HUES64 (cell line): ENCODE results near the gene HMGXB3.

ENCODE experiments used
- H3K27ac ChIP-seq: 2 replicates; pipeline ENCODE4 v1.7.0; 2013; ENCODE audit warnings: low read depth, low read length, inconsistent platforms
- H3K27me3 ChIP-seq: 2 replicates; pipeline ENCODE4 v1.6.1; 2013; ENCODE audit warnings: mild to moderate bottlenecking, low read length; ENCODE audit not compliant: insufficient read depth
- H3K36me3 ChIP-seq: 2 replicates; pipeline ENCODE4 v1.6.1; 2013; ENCODE audit warnings: mild to moderate bottlenecking, low read length; ENCODE audit not compliant: insufficient read depth
- H3K4me1 ChIP-seq: 2 replicates; pipeline ENCODE4 v1.6.1; 2013; ENCODE audit warnings: mild to moderate bottlenecking, low read length, moderate library complexity; ENCODE audit not compliant: insufficient read depth
- H3K4me3 ChIP-seq: 2 replicates; pipeline ENCODE4 v1.5.1; 2013; ENCODE audit warnings: mild to moderate bottlenecking, low read length, moderate library complexity
- H3K9ac ChIP-seq: 2 replicates; pipeline ENCODE4 v1.6.1; 2013; ENCODE audit warnings: mild to moderate bottlenecking, low read depth, low read length
- H3K9me3 ChIP-seq: 2 replicates; pipeline ENCODE4 v1.6.1; 2013; ENCODE audit warnings: low read depth, low read length; ENCODE audit not compliant: insufficient read depth
- WGBS: fragments of 150-250, 120-280 bp; methylation state at CpG from one replicate; pipeline ENCODE4 v1.1.7; 2013; ENCODE audit warnings: missing lambda C conversion rate; 5-methylcytosine and 5-hydroxymethylcytosine counted together

Gene HMGXB3

DNA sequence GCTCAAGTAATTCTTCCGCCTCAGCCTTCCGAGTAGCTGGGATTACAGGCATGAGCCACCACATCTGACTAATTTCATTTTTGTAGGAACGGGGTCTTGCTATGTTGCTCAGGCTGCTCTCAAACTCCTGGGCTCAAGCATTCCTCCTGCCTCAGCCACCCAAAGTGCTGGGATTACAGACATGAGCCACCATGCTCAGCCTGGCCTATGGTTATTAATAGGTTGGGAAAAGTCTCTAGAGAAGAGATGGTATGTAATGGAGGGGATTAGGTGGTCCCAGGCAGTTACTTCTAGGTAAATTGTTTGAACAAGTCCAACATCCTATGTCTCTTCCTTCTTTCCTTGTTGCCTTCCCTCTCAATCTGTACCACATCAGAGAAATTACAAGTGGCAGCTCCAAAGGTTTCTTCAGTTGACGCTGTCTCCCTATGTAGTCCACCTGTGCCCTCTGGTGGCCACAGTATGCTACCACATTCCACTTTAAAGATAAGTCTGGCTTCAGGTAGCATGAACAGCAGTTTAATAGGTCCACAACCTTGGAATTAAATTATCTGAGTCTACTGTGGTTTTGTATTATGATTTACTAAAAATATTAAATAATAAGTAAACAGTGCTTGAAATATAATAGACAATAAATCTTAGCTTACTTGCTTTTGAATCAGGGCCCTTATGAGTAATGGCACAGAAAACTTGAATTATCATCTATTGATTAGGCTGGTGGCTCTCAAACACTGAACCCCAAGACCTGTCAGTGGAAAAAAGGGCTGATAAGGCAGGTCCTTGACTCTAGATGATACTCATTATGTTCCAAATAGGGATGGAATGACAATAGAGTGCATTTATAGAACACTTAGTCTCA, 9.8 kb upstream of the HMGXB3 start:
- Histone ChIP-seq H3K9ac (no peak overlapping the region), H3K27me3 (no peaks in the 10 kb centered on the region)
- 69% methylated on average over 4 of the region's 4 CpGs for WGBS

DNA sequence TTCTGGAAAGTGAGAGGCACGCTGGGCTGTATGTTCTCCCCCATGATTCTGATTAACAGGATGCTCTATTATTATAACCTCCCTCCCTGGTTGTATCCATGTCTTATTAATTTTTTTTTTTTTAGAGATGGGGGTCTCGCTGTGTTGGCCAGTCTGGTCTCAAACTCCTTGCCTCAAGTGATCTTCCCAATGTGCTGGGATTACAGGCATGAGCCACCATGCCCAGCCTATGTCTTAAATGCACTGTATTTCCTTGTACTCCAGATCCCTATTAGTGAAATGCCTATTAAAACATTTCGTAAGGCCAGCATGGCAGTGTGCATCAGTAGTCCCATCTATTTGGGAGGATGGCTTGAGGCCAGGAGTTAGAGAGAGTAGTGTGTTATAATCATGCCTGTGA, 7.1 kb upstream of the HMGXB3 start:
- Histone ChIP-seq H3K9ac (no peak overlapping the region), H3K27ac (no peak overlapping the region), H3K4me1 (no peaks in the 10 kb centered on the region), H3K9me3 (no peaks in the 10 kb centered on the region), H3K27me3 (no peaks in the 10 kb centered on the region), H3K36me3 (peaks cover 7% of the 10 kb centered on the region; the same call in 1 of the 2 replicates), H3K4me3 (no peak overlapping the region)
- WGBS = 91% methylated on average over 3 of the region's 3 CpGs

More for the DNA sequence above, 9.8 kb upstream of the HMGXB3 start:
- Histone ChIP-seq H3K36me3 (peaks cover 7% of the 10 kb centered on the region; the same call in 1 of the 2 replicates), H3K4me3 (no peak overlapping the region), H3K27ac (no peak overlapping the region), H3K9me3 (no peaks in the 10 kb centered on the region), H3K4me1 (no peaks in the 10 kb centered on the region)

DNA sequence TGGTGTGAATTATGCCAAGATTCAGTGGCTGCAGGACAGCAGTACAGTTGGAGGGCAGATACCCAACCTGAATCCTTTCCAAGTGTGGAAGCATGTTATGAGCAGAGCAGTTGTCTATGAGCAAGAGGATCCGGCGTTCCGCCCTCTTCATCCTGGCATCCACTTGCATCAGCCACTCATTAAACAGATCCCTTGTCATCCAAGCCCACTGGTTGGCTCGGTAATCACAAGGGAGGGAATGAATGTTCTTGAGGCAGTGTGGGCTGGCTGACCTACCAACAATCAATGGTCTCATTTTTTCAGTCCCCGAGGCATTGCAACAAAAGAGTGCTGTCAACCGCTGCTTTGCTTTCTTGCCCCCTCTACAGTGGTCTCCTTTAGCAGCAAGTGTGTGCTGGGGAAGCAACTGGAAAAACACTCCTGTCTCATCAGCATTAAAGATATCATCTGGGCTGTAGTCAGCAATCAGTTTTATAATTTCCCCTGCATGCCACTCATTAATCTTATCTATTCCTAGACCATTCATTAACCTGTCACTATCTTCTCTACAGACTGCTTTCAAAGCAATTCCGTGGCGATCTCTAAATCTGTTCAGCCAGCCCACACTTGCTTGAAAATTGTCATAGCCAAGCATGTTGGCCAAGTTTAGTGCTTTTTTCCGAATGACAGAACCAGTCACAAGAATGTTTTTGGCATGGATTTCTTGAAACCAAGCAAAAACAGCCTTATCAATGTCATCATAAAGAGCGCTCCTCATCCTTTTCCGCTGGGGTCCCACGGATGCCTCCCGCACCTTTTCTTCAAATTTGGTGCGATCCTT, 4.9 kb upstream of the HMGXB3 start:
- Histone ChIP-seq H3K27me3 (no peaks in the 10 kb centered on the region), H3K27ac (no peak overlapping the region), H3K36me3 (peaks cover 7% of the 10 kb centered on the region; the same call in 1 of the 2 replicates), H3K4me1 (peaks cover 9% of the 10 kb centered on the region; the same call in 1 of the 2 replicates), H3K9ac (no peak overlapping the region), H3K4me3 (no peak overlapping the region), H3K9me3 (no peaks in the 10 kb centered on the region)
- 95% methylated on average over 14 of the region's 14 CpGs for WGBS

DNA sequence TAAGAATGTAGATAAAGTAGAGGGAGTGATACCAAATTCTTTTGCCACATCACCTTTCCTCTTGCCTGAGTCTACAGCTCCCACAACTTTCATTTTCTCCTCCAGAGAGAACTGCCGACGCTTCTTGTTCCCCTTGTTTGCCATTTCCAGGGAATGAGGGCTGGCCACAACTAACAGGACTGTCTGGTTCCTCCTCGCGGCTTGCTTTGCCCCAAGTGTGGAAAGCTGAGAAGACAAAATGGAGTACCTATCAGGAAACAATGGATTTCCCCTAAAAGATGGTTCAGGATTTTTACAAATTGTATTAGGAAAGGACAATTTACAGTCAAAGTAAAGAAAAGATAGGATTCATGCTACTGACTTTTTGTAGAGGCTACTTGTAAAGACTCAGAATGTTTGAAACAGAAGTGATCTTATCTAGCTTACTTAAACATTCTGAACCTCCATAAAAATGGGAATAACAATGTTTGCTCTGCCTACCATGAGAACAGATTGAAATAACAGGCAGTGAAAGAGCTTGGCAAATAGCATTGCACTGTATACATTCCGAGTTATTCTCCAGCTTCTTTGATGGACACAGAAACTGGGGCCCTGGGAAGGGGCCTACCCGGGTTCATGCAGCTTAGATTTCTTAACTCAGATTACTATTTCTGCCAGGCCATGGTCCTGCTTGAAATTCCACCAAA, 4.2 kb upstream of the HMGXB3 start:
- no peaks in the 10 kb centered on the region for H3K9me3 ChIP-seq
- peaks cover 9% of the 10 kb centered on the region; the same call in 1 of the 2 replicates for H3K4me1 ChIP-seq
- 96% methylated on average over 6 of the region's 6 CpGs for WGBS
- no peak overlapping the region for H3K4me3 ChIP-seq
- peaks cover 7% of the 10 kb centered on the region; the same call in 1 of the 2 replicates for H3K36me3 ChIP-seq
- H3K27me3 ChIP-seq = no peaks in the 10 kb centered on the region
- H3K27ac ChIP-seq = no peak overlapping the region
- H3K9ac ChIP-seq = no peak overlapping the region

DNA sequence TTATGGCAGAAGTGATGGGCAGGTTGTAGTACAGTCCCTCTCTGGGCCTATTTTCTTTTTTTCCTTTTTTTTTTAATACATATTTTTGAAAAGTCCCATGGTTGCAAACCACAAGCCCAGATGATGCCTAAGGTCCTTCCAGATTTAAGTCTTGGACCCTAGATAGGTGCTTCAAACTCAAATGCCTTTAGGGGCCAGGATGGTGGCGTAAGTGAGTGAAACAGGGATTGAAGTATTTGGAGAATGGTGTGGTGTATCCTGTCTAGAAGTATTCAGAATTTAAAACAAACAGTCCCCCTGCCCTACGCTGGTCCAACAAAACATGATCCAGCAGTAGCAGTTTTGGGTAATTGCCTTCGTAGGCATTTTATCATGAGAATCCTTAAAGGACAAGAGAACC, 2.3 kb upstream of the HMGXB3 start:
- H3K9me3 ChIP-seq = no peaks in the 10 kb centered on the region
- 89% methylated on average over 3 of the region's 3 CpGs for WGBS
- H3K27ac ChIP-seq = no peak overlapping the region
- peaks cover 9% of the 10 kb centered on the region; the same call in 1 of the 2 replicates for H3K4me1 ChIP-seq
- no peak overlapping the region for H3K9ac ChIP-seq
- H3K4me3 ChIP-seq = no peak overlapping the region
- H3K36me3 ChIP-seq = peaks cover 7% of the 10 kb centered on the region; the same call in 1 of the 2 replicates
- H3K27me3 ChIP-seq = no peaks in the 10 kb centered on the region

DNA sequence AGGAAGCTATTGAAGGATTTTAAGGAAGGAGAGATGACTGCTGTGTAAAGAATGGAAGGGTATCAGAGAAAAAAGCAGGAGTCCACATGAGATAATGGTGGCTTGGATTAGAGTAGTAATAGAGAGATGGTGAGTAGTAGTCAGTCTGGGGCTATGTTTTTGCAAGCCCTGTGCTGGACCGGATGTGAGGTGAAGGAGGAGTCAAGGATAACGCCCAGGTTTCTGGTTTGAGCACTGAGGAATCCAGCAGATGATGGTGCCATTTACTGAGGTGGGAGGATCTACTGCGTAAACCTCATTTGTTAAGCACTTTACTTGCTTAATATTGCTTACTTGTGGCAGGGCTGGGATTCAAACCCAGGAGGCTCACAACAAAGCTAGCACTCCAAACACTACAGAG, 1.2 kb upstream of the HMGXB3 start:
- Histone ChIP-seq H3K36me3 (peaks cover 12% of the 10 kb centered on the region), H3K9me3 (no peaks in the 10 kb centered on the region), H3K27me3 (no peaks in the 10 kb centered on the region), H3K9ac (peak overlapping the region; percentile 91; the same call in 1 of the 2 replicates), H3K4me3 (peak overlapping the region; percentile 71), H3K4me1 (peaks cover 9% of the 10 kb centered on the region; the same call in 1 of the 2 replicates), H3K27ac (no peak overlapping the region)
- WGBS = 94% methylated on average over 3 of the region's 3 CpGs

DNA sequence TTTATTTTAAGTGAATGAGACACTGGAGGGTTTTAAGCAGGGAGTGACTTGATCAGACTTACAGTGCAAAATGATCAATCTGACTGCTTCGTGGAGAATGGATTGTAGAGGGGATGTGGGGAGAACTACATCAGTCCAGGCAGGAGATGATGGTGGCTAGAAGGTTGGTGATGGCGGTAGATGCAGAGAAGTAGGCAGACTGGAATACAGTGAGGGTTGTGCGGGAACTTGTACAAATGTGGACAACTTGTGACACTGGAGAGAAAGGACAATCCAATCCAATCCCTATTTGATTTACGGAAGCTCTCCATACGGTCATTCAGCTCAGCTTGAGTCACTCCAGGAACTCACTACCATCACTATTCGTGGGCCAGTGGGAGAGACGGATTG, 678 bp upstream of the HMGXB3 start:
- Histone ChIP-seq H3K4me3 (peak overlapping the region; percentile 71), H3K9me3 (no peaks in the 10 kb centered on the region), H3K9ac (peak overlapping the region; percentile 91), H3K27ac (peak overlapping the region; percentile 91; the same call in 1 of the 2 replicates), H3K4me1 (peaks cover 9% of the 10 kb centered on the region; the same call in 1 of the 2 replicates), H3K27me3 (no peaks in the 10 kb centered on the region), H3K36me3 (peaks cover 14% of the 10 kb centered on the region)
- WGBS = 29% methylated on average over 7 of the region's 7 CpGs

DNA sequence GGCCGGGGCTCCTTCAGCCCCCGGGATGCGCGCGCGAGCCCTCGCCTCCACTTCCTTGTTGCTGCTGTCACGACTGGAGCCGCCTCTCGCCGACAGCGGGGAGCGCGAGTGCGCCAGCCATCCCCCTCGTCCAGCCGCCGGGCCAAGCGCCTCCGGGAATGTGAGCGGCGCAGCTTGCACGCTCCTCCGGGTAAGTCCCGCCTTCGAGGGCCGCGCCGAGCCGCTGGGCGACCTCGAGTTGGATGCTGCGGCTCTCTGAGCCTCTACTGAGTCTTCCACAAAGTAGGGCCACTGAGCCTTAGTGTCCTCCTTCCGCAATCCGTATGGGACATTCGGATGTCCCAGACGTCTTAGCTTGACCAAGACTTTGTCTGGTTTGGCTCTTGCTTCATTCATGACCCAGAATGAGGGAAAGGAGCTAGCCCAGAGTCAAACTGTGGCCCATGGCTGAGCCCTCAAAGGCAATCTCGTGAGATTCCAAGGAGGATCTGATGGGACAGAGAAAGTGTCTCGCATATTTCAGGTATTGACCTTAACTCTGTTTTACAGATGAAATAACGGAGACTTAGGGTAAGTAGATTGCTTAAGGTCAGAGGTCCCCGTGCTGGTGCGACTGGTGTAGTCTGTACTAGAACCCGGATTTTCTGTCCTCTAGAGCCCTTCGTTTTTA, 586 bp downstream of the HMGXB3 start:
- 1% methylated on average over 44 of the region's 44 CpGs for WGBS
- no peaks in the 10 kb centered on the region for H3K27me3 ChIP-seq
- peaks cover 20% of the 10 kb centered on the region for H3K36me3 ChIP-seq

DNA sequence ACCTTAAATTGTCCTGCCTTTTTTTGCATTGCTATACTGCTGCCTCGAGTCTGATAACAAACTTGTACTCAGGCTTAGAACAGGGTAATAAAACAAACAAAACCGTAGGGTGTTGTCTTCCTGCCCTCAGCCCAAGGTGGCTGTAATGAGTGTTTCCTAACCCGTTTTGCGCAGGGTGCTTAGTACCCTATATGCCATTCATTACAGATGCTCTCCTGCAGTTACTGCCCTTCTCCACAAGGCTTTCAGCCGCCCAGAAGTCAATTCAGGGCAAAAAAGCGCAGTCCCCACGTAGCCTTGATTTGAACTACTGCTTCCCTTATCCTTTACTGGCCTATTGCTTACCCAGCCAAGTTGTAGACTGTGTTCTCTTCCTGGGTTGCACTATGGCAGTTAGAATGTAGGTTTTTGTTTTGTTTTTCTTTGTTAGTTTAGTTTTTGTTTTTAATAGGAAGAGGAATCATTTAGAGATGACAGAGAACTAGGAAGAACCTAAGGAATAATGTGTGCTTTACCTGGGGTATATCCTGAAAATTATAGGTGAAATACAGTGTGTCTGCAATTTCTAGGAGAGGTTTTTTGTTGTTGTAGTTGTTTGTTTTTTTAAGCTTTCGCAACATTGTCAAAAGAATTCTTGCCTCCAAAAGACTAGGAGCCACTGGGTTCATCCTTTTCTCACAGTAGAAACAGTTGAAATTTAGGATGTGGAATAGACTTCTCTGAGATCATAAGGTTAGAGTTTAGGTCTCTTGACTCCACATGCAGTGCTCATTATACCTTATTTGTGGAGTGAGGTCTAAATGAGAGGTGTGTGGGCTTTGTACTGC, 1.3 kb downstream of the HMGXB3 start:
- Histone ChIP-seq H3K4me3 (peak overlapping the region; percentile 71), H3K27me3 (no peaks in the 10 kb centered on the region), H3K4me1 (peaks cover 9% of the 10 kb centered on the region; the same call in 1 of the 2 replicates), H3K36me3 (peaks cover 27% of the 10 kb centered on the region), H3K27ac (no peak overlapping the region), H3K9ac (peak overlapping the region; percentile 91), H3K9me3 (no peaks in the 10 kb centered on the region)
- 20% methylated on average over 8 of the region's 8 CpGs for WGBS

More for the DNA sequence above, 586 bp downstream of the HMGXB3 start:
- Histone ChIP-seq H3K27ac (peak overlapping the region; percentile 91), H3K4me3 (peak overlapping the region; percentile 71), H3K4me1 (peaks cover 9% of the 10 kb centered on the region; the same call in 1 of the 2 replicates), H3K9me3 (no peaks in the 10 kb centered on the region), H3K9ac (peak overlapping the region; percentile 91)

DNA sequence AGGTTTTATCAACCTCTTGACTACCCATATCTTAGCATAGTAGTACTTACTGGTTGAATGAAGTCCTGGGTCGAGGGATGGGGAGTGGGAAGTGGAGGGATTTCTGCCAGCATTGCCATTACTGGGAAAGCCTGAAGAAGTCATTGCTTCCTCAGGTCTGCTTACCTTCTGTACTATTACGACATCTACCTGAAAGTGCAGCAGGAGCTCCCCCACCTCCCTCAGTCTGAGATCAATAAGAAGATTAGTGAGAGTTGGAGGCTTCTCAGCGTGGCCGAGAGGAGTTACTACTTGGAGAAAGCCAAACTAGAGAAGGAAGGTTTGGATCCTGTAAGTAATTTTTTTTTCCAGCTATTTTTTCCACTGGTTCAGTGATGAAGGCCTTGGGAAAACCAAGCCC, 5.8 kb downstream of the HMGXB3 start:
- Histone ChIP-seq H3K27me3 (no peaks in the 10 kb centered on the region), H3K4me1 (no peaks in the 10 kb centered on the region), H3K9ac (no peak overlapping the region), H3K27ac (no peak overlapping the region), H3K4me3 (no peak overlapping the region), H3K36me3 (peaks cover 72% of the 10 kb centered on the region), H3K9me3 (no peaks in the 10 kb centered on the region)
- WGBS = 98% methylated on average over 4 of the region's 4 CpGs
